IMR-90 (cell line): ENCODE data around the gene ADGRD2. TPM values are rescaled to one million over a fixed set of nuclear protein-coding genes. Genes with fewer than 3 reads are reported as not detected.

Source experiments
- ATAC-seq: fragments of 200-7000 bp; cut with Tn5 transposase; 2 replicates; pipeline ENCODE4 v1.9.1; 2020; ENCODE audit warnings: low read depth, mild to moderate bottlenecking, moderate library complexity
- BruUV-seq: library from RNA; stranded (reverse); fragments of 400-500 nt; replicated peaks from 2 replicates; lab custom pipeline; 2021; lab: Mats Ljungman, UMichigan
- CTCF ChIA-PET: fragments of 300-600 bp; formaldehyde crosslinking; extraction: SDS; loops from one replicate; lab custom pipeline; 2021; ENCODE audit warnings: antibody characterized with exemption; lab: Yijun Ruan, JAX
- POLR2A ChIA-PET: fragments of 300-600 bp; sonication (Branson Sonifier 250); formaldehyde crosslinking; loops from one replicate; lab custom pipeline; 2022; ENCODE audit warnings: antibody characterized with exemption; ENCODE audit not compliant: unreplicated experiment; lab: Charles Lee
- DNase-seq: peaks from one replicate; pipeline ENCODE4 v3.0.0; 2013
- H2AFZ ChIP-seq: replicated peaks from 2 replicates; pipeline ENCODE3; 2013; ENCODE audit warnings: low read length, mild to moderate bottlenecking; ENCODE audit not compliant: poor library complexity
- H2AK5ac ChIP-seq: 2 replicates; pipeline ENCODE4 v1.6.1; 2013; ENCODE audit warnings: low read depth, low read length, inconsistent platforms
- H2AK9ac ChIP-seq: replicated peaks from 2 replicates; pipeline ENCODE3; 2013; ENCODE audit warnings: mild to moderate bottlenecking, low read depth, low read length, moderate library complexity; ENCODE audit not compliant: poor library complexity
- H2BK120ac ChIP-seq: 2 replicates; pipeline ENCODE4 v1.6.1; 2013; ENCODE audit warnings: low read depth, low read length, inconsistent platforms
- H2BK15ac ChIP-seq: 3 replicates; pipeline ENCODE4 v1.6.1; 2013; ENCODE audit warnings: low read depth, low read length, inconsistent platforms
- H2BK20ac ChIP-seq: 2 replicates; pipeline ENCODE4 v1.6.1; 2013; ENCODE audit warnings: low read depth, mild to moderate bottlenecking, inconsistent platforms, low read length, moderate library complexity
- H2BK5ac ChIP-seq: 2 replicates; pipeline ENCODE4 v1.6.1; 2013; ENCODE audit warnings: mild to moderate bottlenecking, low read depth, low read length, inconsistent platforms; ENCODE audit not compliant: poor library complexity, severe bottlenecking
- H3K14ac ChIP-seq: replicated peaks from 2 replicates; pipeline ENCODE4 v1.6.1; 2013; ENCODE audit warnings: low read depth, low read length, inconsistent platforms
- H3K18ac ChIP-seq: 2 replicates; pipeline ENCODE4 v1.6.1; 2013; ENCODE audit warnings: low read depth, low read length, control low read depth
- H3K23ac ChIP-seq: 2 replicates; pipeline ENCODE4 v1.6.1; 2013; ENCODE audit warnings: low read depth, low read length, inconsistent platforms
- H3K27ac ChIP-seq: 2 replicates; pipeline ENCODE4 v1.5.1; 2013; ENCODE audit warnings: mild to moderate bottlenecking, control low read depth, low read length; ENCODE audit not compliant: insufficient read depth
- H3K27me3 ChIP-seq: 2 replicates; pipeline ENCODE4 v1.6.1; 2013; ENCODE audit warnings: low read length; ENCODE audit not compliant: control insufficient read depth, insufficient read depth
- H3K36me3 ChIP-seq: 2 replicates; pipeline ENCODE4 v1.6.1; 2013; ENCODE audit warnings: low read length, mixed read lengths; ENCODE audit not compliant: control insufficient read depth, insufficient read depth
- H3K4ac ChIP-seq: 2 replicates; pipeline ENCODE4 v1.6.1; 2013; ENCODE audit warnings: low read depth, low read length, inconsistent platforms
- H3K4me1 ChIP-seq: 2 replicates; pipeline ENCODE4 v1.6.1; 2013; ENCODE audit warnings: low read length, mixed read lengths; ENCODE audit not compliant: control insufficient read depth, insufficient read depth
- H3K4me2 ChIP-seq: 2 replicates; pipeline ENCODE4 v1.6.1; 2013; ENCODE audit warnings: low read depth, mild to moderate bottlenecking, control low read depth, low read length, moderate library complexity
- H3K4me3 ChIP-seq: 2 replicates; pipeline ENCODE4 v1.5.1; 2013; ENCODE audit warnings: low read depth, mild to moderate bottlenecking, control low read depth, low read length, moderate library complexity; ENCODE audit not compliant: insufficient read depth
- H3K56ac ChIP-seq: 2 replicates; pipeline ENCODE4 v1.6.1; 2013; ENCODE audit warnings: low read length, inconsistent platforms; ENCODE audit not compliant: insufficient read depth; ENCODE audit errors: extremely low read depth
- H3K79me1 ChIP-seq, 2 experiments: 2 replicates each; pipeline ENCODE4 v1.6.1; 2013; ENCODE audit warnings: low read length in 2 of 2, inconsistent platforms in 1 of 2, low read depth in 1 of 2
- H3K9ac ChIP-seq: 2 replicates; pipeline ENCODE4 v1.6.1; 2013; ENCODE audit warnings: low read depth, low read length, control low read depth
- H3K9me1 ChIP-seq: 2 replicates; pipeline ENCODE4 v1.6.1; 2013; ENCODE audit warnings: low read length, inconsistent platforms; ENCODE audit not compliant: insufficient read depth
- H3K9me3 ChIP-seq: 2 replicates; pipeline ENCODE4 v1.6.1; 2013; ENCODE audit warnings: low read length; ENCODE audit not compliant: control insufficient read depth, insufficient read depth
- H4K20me1 ChIP-seq: 2 replicates; pipeline ENCODE4 v1.6.1; 2013; ENCODE audit warnings: low read length, inconsistent platforms; ENCODE audit not compliant: insufficient read depth
- H4K5ac ChIP-seq: 2 replicates; pipeline ENCODE4 v1.6.1; 2013; ENCODE audit warnings: mild to moderate bottlenecking, low read depth, low read length, control low read depth
- H4K8ac ChIP-seq, 2 experiments: 2 replicates each; pipeline ENCODE4 v1.6.1; 2013; ENCODE audit warnings: low read depth in 2 of 2, low read length in 2 of 2, control low read depth in 1 of 2, inconsistent platforms in 1 of 2
- H4K91ac ChIP-seq: 2 replicates; pipeline ENCODE4 v1.6.1; 2013; ENCODE audit warnings: low read depth, low read length, inconsistent platforms; ENCODE audit not compliant: insufficient read depth
- BHLHE40 ChIP-seq: fragments of 150-350 bp; IDR thresholded peaks from 2 replicates; pipeline ENCODE4 v1.6.1; 2016; ENCODE audit warnings: mild to moderate bottlenecking, low read depth, low read length
- CEBPB ChIP-seq: IDR thresholded peaks from 2 replicates; pipeline ENCODE4 v1.6.1; 2012; ENCODE audit warnings: low read depth, low read length, improper control_type of control experiment
- CHD1 ChIP-seq: IDR thresholded peaks from 2 replicates; pipeline ENCODE4 v1.6.1; 2012; ENCODE audit warnings: low read depth, low read length, improper control_type of control experiment
- CTCF ChIP-seq: conservative IDR thresholded peaks from 2 replicates; pipeline ENCODE4 v1.5.1; 2012; ENCODE audit warnings: mild to moderate bottlenecking, low read depth, low read length, improper control_type of control experiment
- ELK1 ChIP-seq: fragments of 150-350 bp; IDR thresholded peaks from 2 replicates; pipeline ENCODE4 v1.6.1; 2016; ENCODE audit warnings: low read depth, mild to moderate bottlenecking, low read length, moderate library complexity, borderline replicate concordance
- MAFK ChIP-seq: IDR thresholded peaks from 2 replicates; pipeline ENCODE4 v1.6.1; 2012; ENCODE audit warnings: low read depth, low read length, improper control_type of control experiment
- MAZ ChIP-seq: IDR thresholded peaks from 2 replicates; pipeline ENCODE4 v1.6.1; 2012; ENCODE audit warnings: low read depth, mild to moderate bottlenecking, low read length, improper control_type of control experiment, moderate library complexity, borderline replicate concordance
- MXI1 ChIP-seq: IDR thresholded peaks from 2 replicates; pipeline ENCODE4 v1.6.1; 2012; ENCODE audit warnings: low read depth, mild to moderate bottlenecking, low read length, moderate library complexity, borderline replicate concordance
- NFE2L2 ChIP-seq: fragments of 150-350 bp; IDR thresholded peaks from 2 replicates; pipeline ENCODE4 v1.6.1; 2016; ENCODE audit warnings: low read depth, mild to moderate bottlenecking, low read length
- POLR2A ChIP-seq: IDR thresholded peaks from 2 replicates; pipeline ENCODE4 v1.6.1; 2012; ENCODE audit warnings: mild to moderate bottlenecking, low read depth, low read length
- RAD21 ChIP-seq: IDR thresholded peaks from 2 replicates; pipeline ENCODE4 v1.6.1; 2012; ENCODE audit warnings: low read length, improper control_type of control experiment
- RCOR1 ChIP-seq: IDR thresholded peaks from 2 replicates; pipeline ENCODE4 v1.6.1; 2012; ENCODE audit warnings: mild to moderate bottlenecking, low read length, improper control_type of control experiment; ENCODE audit not compliant: insufficient replicate concordance
- RFX5 ChIP-seq: IDR thresholded peaks from 2 replicates; pipeline ENCODE4 v1.8.0; 2012; ENCODE audit warnings: low read depth, mild to moderate bottlenecking, low read length, moderate library complexity
- SMC3 ChIP-seq: fragments of 150-350 bp; IDR thresholded peaks from 2 replicates; pipeline ENCODE4 v1.6.1; 2016; ENCODE audit warnings: low read depth, mild to moderate bottlenecking, antibody characterized with exemption, low read length, moderate library complexity
- USF2 ChIP-seq: fragments of 150-350 bp; IDR thresholded peaks from 2 replicates; pipeline ENCODE4 v1.6.1; 2017; ENCODE audit warnings: mild to moderate bottlenecking, antibody characterized with exemption, low read length, low read depth
- WGBS, 2 experiments: methylation state at CpG; one replicate each; pipeline versions ENCODE4 v1.1.5 to v1.1.7; 2013; ENCODE audit warnings: missing lambda C conversion rate in 2 of 2; ENCODE audit not compliant: insufficient read length in 1 of 2; ENCODE audit errors: extremely low coverage in 2 of 2; 5-methylcytosine and 5-hydroxymethylcytosine counted together
- dilution Hi-C: fragments of 300-500 bp; cut with HindIII; formaldehyde crosslinking; loops from one replicate; pipeline ENCODE4 v1.14.3; 2018; ENCODE audit warnings: low sequenced_read_pairs; ENCODE audit not compliant: unreplicated experiment
- in situ Hi-C: fragments of 300-500 bp; cut with MboI; formaldehyde crosslinking; loops from 3 replicates; pipeline ENCODE4 v1.14.3; 2019; ENCODE audit warnings: low sequenced_read_pairs, inconsistent platforms, mixed read lengths
- intact Hi-C: fragments of 100-400 bp; cut with micrococcal nuclease; formaldehyde crosslinking; loops from 2 replicates; pipeline ENCODE4 v1.10.0; 2022
- polyA plus RNA-seq, 3 experiments: library from polyadenylated mRNA; depleted of rRNA; stranded (reverse); fragments of >200 nt; gene quantifications; 2 replicates each; pipeline ENCODE4 v1.2.3, GENCODE V29; 2012; ENCODE audit warnings: low replicate concordance in 1 of 3
- total RNA-seq: library from RNA; depleted of rRNA; stranded (reverse); fragments of >200 nt; gene quantifications from 2 replicates; pipeline ENCODE4 v1.2.3, GENCODE V29; 2012

Gene ADGRD2
- total and polyA plus RNA-seq, 2 of the 4 experiments (the other 2 are of a cell fraction) = not detected

- no peak overlapping the region for H2AK5ac ChIP-seq
- no peak overlapping the region for H3K4me2 ChIP-seq
- CTCF ChIA-PET = no interaction called here
- no peak overlapping the region for H3K4ac ChIP-seq
- no TSS peak for BruUV-seq
- no peak overlapping the region for H3K56ac ChIP-seq
- H3K9ac ChIP-seq = no peak overlapping the region
- no peak overlapping the region for H4K91ac ChIP-seq
- H3K4me1 ChIP-seq = no peaks in the 10 kb centered on the region; the same call in 1 of the 2 replicates
- peaks cover 6% of the 10 kb centered on the region for H3K9me3 ChIP-seq
- H3K23ac ChIP-seq = no peak overlapping the region
- in situ Hi-C loops (no loop called here), dilution Hi-C loops (no loop called here), intact Hi-C loops (no loop called here)
- POLR2A ChIA-PET = no interaction called here
- no peak overlapping the region for H2AFZ ChIP-seq
- no peak overlapping the region for H4K8ac ChIP-seq
- H2BK120ac ChIP-seq = no peak overlapping the region
- peaks cover 75% of the 10 kb centered on the region for H3K27me3 ChIP-seq
- no peak overlapping the region for H3K18ac ChIP-seq
- H3K79me1 ChIP-seq = no peaks in the 10 kb centered on the region
- H3K36me3 ChIP-seq = no peaks in the 10 kb centered on the region
- H2BK15ac ChIP-seq = no peak overlapping the region
- no peak overlapping the region for H4K5ac ChIP-seq
- H3K4me3 ChIP-seq = no peak overlapping the region
- no peak overlapping the region for H2BK5ac ChIP-seq
- peak overlapping the region; percentile 9 for H2AK9ac ChIP-seq
- ATAC-seq = no peak
- H4K20me1 ChIP-seq = peaks cover 3% of the 10 kb centered on the region; the same call in 1 of the 2 replicates
- DNase-seq = no peak
- WGBS, 2 experiments = 1% methylated on average over 48 of the region's 76 CpGs; no CpG with 5 or more reads in 1 of the 2 experiments
- no peak overlapping the region for H2BK20ac ChIP-seq
- no peak overlapping the region for H3K14ac ChIP-seq
- H3K9me1 ChIP-seq = no peaks in the 10 kb centered on the region
- H3K27ac ChIP-seq = no peak overlapping the region
- TF ChIP-seq SMC3 = no peak
- no peak for TF ChIP-seq CEBPB
- no peak for TF ChIP-seq USF2
- no peak for TF ChIP-seq CTCF
- TF ChIP-seq MAZ = no peak
- TF ChIP-seq NFE2L2 = no peak
- no peak for TF ChIP-seq ELK1
- no peak for TF ChIP-seq MXI1
- no peak for TF ChIP-seq MAFK
- TF ChIP-seq RAD21 = no peak
- TF ChIP-seq BHLHE40 = no peak
- TF ChIP-seq POLR2A = no peak
- TF ChIP-seq CHD1 = no peak
- TF ChIP-seq RFX5 = no peak
- no peak for TF ChIP-seq RCOR1
Measured at GRCh38 chr9:124503713-124504529, 53.7 kb downstream of the ADGRD2 start.
